Adrenal gland (tissue), 5 donors: ENCODE measurements around the gene FOXC1.

ENCODE experiments used
- POLR2A ChIP-seq, 2 donors: fragments of 450-650 bp; IDR thresholded peaks; one replicate each; pipeline ENCODE4 v1.6.1; 2017; ENCODE audit warnings: antibody characterized with exemption in 2 of 2, mild to moderate bottlenecking in 2 of 2, moderate library complexity in 1 of 2
- TF ChIP-seq, protein P1 (sequence below), 6 experiments: fragments of 450-650 bp in 4 of 6; fragments of 200-600 bp in 2 of 6; sonication (generic) in 1 of 6; IDR thresholded peaks; 1 replicate in 5 of 6; 2 replicates in 1 of 6; pipeline versions ENCODE4 v1.5.1 to v1.8.0; 2016 to 2021; ENCODE audit warnings: antibody characterized with exemption in 6 of 6, mild to moderate bottlenecking in 2 of 6, moderate library complexity in 1 of 6
- donor health status: DM: no; HTN: no; CAD: no.

DNA sequence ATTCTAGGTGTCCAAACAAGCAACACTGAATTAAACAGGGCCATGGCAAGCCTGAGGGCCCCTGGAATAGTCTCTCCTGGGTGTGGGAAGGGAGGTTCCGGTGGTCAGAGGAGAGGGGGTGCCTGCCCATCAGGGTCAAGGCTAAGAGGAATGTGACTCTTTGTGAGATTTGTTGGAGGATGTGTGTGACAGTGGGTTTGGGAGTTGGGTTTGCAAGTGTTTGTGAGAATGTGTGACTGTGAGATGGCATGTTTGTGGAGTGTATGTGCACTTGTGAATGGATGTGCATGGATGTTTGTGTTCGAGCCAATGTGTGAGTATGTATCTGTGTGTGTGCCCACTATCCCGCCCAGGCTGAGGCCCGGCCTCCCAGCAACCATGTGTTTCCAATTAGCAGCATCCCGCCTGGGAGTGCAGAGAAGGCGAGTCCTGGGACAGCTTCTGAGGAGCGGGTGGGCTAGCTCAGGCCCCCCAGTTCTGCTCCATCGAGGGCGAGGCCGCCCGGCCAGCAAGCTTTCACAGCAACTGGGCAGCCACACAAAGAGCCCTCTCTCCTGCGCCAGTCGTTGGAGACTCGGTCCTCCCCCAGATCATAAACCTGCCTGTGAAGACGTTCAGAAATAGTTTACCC, 12.6 kb downstream of the FOXC1 start:
- TF ChIP-seq, protein P1, sequence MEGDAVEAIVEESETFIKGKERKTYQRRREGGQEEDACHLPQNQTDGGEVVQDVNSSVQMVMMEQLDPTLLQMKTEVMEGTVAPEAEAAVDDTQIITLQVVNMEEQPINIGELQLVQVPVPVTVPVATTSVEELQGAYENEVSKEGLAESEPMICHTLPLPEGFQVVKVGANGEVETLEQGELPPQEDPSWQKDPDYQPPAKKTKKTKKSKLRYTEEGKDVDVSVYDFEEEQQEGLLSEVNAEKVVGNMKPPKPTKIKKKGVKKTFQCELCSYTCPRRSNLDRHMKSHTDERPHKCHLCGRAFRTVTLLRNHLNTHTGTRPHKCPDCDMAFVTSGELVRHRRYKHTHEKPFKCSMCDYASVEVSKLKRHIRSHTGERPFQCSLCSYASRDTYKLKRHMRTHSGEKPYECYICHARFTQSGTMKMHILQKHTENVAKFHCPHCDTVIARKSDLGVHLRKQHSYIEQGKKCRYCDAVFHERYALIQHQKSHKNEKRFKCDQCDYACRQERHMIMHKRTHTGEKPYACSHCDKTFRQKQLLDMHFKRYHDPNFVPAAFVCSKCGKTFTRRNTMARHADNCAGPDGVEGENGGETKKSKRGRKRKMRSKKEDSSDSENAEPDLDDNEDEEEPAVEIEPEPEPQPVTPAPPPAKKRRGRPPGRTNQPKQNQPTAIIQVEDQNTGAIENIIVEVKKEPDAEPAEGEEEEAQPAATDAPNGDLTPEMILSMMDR (IDR thresholded peaks at IDR 0.05), result no peak
- no peak for TF ChIP-seq POLR2A (IDR thresholded peaks at IDR 0.05)
